GM21723 (cell line): ENCODE data around the gene ZNF816.
"Not testable (repeated sequence)": the region's sequence is repeated elsewhere in the genome, so short reads cannot be mapped to it uniquely, and the experiment has no call there.

ENCODE experiments used
- ATAC-seq: cut with Tn5 transposase; IDR thresholded peaks from one replicate; pipeline ENCODE4 v1.9.1; 2021; ENCODE audit warnings: mild to moderate bottlenecking, moderate library complexity; ENCODE audit not compliant: unreplicated experiment

Gene ZNF816

DNA sequence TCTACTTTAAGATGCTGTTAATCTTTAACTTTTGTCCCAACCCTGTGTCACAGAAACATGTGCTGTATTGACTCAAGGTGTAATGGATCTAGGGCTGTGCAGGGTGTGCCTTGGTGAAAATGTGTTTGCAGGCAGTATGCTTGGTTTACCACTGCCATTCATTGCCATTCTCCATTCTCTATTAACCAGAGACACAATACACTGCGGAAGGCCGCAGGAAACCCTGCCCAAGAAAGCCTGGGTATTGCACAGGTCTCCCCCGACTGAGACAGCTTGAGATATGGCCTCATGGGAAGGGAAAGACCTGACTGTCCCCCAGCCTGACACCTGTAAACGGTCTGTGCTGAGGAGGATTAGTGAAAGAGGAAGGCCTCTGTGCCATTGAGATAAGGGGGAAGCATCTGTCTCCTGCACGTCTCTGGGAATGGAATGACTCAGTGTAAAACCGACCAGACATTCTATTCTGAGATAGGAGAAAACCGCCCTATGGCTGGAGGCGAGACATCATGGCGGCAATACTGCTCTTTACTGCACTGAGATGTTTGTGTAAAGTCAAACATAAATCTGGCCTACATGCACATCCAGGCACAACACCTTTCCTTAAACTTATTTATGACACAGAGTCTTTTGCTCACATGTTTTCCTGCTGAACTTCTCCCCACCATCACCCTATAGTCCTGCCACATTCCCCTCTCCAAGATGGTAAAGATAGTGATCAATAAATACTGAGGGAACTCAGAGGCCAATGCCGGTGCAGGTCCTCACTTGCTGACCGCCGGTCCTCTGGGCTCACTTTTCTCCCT is 26.3 kb downstream of the ZNF816 start:
- ATAC-seq: no peak

DNA sequence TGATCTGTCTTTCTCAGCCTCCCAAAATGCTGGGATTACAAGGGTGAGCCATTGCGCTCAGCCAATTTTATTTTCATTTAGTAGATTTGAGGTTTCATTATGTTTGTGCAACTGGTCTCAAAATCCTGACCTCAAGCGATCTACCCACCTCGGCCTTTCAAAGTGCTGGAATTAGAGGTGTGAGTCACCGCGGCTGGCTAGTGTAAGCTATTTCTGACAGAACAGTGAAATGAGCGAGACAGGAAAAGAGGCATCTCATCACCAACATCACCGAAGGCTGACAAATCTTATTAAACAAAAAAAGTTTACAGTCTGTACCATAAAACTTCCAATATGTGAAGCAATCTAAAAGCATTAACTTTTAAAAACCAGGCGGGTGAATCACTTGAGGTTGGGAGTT is 27.2 kb downstream of the ZNF816 start:
- ATAC-seq: no peak

- ATAC-seq: not testable (repeated sequence)
Measured at GRCh38 chr19:52924641-52925040, 38.0 kb downstream of the ZNF816 start.

DNA sequence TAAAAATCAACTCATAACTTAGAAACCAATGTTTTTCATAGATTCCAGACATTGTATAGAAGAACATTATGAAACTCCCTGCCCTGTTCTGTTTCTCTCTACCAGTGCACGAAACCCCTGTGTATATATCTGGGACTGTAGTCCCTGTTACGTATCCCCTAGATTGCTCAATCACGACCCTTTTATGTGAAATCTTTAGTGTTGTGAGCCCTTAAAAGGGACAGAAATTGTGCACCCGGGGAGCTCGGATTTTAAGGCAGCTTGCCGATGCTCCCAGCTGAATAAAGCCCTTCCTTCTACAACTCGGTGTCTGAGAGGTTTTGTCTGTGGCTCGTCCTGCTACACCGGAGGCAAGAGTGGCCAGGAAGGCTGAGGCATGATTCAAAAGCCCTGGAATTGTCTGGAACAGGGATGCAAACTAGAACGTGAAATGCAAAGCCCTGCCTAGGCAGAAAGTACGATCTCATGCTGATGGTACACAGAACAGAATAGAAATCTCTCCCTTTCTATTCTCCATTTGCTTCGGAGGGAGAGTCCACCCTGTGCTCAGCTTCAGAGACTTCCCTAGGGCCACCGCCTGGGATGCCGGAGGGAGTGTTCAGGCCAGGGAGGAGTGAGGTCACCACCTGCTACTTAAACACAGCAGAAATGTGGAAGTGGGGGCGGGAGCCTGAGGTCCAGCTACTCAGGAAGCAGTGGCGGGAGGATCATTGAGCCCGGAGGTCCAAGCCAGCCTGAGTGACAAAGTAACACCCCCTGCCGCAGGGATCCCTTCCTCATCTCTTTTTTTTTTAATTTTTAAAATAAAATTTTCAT is 38.7 kb downstream of the ZNF816 start:
- ATAC-seq: no peak

GRCh38 chr19:52922841-52923777 is 39.6 kb downstream of the ZNF816 start, which contains the start of gene ZNF888:
ZNF888 (minus strand) TSS chr19:52923428; CDS start chr19:52917873, 5,555 bp downstream.
- ATAC-seq: peak; percentile 86

- ATAC-seq: no peak
Measured at GRCh38 chr19:52917531-52917930, 45.1 kb downstream of the ZNF816 start.

DNA sequence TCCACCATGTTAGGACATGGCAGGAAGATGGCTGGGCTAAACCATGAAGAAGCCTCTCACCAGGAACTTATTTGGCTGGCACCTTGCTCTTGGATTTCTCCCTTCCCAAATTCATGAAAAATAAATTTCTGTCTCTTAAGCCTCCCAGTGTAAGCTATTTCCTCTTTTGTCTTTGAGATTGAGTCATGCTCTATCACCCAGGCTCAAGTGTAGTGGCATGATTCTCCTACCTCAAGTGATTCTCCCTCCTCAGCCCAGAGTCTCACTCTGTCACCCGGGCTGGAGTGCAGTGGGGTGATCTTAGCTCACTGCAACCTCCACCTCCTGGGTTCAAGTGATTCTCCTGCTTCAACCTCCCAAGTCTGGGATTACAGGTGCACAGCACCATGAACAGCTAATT is 52.0 kb downstream of the ZNF816 start:
- no peak for ATAC-seq

- ATAC-seq: not testable (repeated sequence)
Measured at GRCh38 chr19:52904052-52904780, 58.5 kb downstream of the ZNF816 start.

GRCh38 chr19:52901842-52902241 is 60.8 kb downstream of the ZNF816 start:
- no peak for ATAC-seq
